Dermis microvascular lymphatic vessel endothelial cell (primary cell): ENCODE data around the gene MILR1. TPM values are rescaled to one million over a fixed set of nuclear protein-coding genes. Genes with fewer than 3 reads are reported as not detected.
"Not testable (repeated sequence)": the region's sequence is repeated elsewhere in the genome, so short reads cannot be mapped to it uniquely, and the experiment has no call there.

Experiments used
- DNase-seq, 2 donors: peaks; one replicate each; pipeline versions ENCODE4 v3.0.0 to v3.0.0-alpha.2; 2010; ENCODE audit warnings: low read depth in 2 of 2
- total RNA-seq: library from RNA; depleted of rRNA; stranded (reverse); fragments of >200 nt; gene quantifications from 2 replicates; pipeline ENCODE4 v1.2.1, GENCODE V29; 2014

MILR1 gene
- total RNA-seq, 1 donor from 2014 or later = 2.2 TPM

GRCh38 chr17:64426596-64426995 lies 22.3 kb upstream of the MILR1 start:
- DNase-seq = no peak

- DNase-seq = no peak
These were observed 20.5 kb upstream of the MILR1 start for GRCh38 chr17:64428406-64428805.

- not testable (repeated sequence) for DNase-seq
These were observed 18.9 kb upstream of the MILR1 start for GRCh38 chr17:64430036-64430435.

- DNase-seq = no peak
These were observed 17.4 kb upstream of the MILR1 start for GRCh38 chr17:64431534-64431933.

- DNase-seq = no peak
These were observed 10.9 kb upstream of the MILR1 start for GRCh38 chr17:64437944-64438525.

- not testable (repeated sequence) for DNase-seq
These were observed 9.4 kb upstream of the MILR1 start for GRCh38 chr17:64439521-64439920.

- DNase-seq = no peak
These were observed 9.0 kb upstream of the MILR1 start for GRCh38 chr17:64439956-64440355.

GRCh38 chr17:64441772-64442540 lies 7.0 kb upstream of the MILR1 start:
- peak; percentile 6 to 78 for DNase-seq

- no peak for DNase-seq
These were observed 6.4 kb upstream of the MILR1 start for GRCh38 chr17:64442541-64442971.

GRCh38 chr17:64443086-64443760 lies 5.7 kb upstream of the MILR1 start:
- DNase-seq = no peak

- no peak for DNase-seq
These were observed 1.4 kb upstream of the MILR1 start for GRCh38 chr17:64447526-64447925.

- DNase-seq = no peak
These were observed 630 bp downstream of the MILR1 start for GRCh38 chr17:64449545-64449944.

GRCh38 chr17:64455993-64456885 lies 7.3 kb downstream of the MILR1 start:
- DNase-seq = no peak

- no peak for DNase-seq
These were observed 8.2 kb downstream of the MILR1 start for GRCh38 chr17:64457156-64457555.

- DNase-seq = no peak
These were observed 9.8 kb downstream of the MILR1 start for GRCh38 chr17:64458756-64459155.

- DNase-seq = peak in 1 of 2 donors; percentile 61
These were observed 10.4 kb downstream of the MILR1 start for GRCh38 chr17:64459284-64459747.

GRCh38 chr17:64459818-64460217 lies 10.9 kb downstream of the MILR1 start:
- DNase-seq = not testable (repeated sequence)

- DNase-seq = peak in 1 of 2 donors; percentile 73
These were observed 12.0 kb downstream of the MILR1 start for GRCh38 chr17:64460955-64461354.

- DNase-seq = peak in 1 of 2 donors; percentile 73
These were observed 12.9 kb downstream of the MILR1 start for GRCh38 chr17:64461788-64462187.

- DNase-seq = no peak
These were observed 17.3 kb downstream of the MILR1 start for GRCh38 chr17:64466019-64466735.

GRCh38 chr17:64466834-64467233 lies 17.9 kb downstream of the MILR1 start:
- DNase-seq = not testable (repeated sequence)
